ENCODE measurements around the gene KMT5B.

The KMT5B gene

GRCh38 chr11:68179847-68180246 lies 33.2 kb downstream of the KMT5B start:
- no peak for DNase-seq

DNA sequence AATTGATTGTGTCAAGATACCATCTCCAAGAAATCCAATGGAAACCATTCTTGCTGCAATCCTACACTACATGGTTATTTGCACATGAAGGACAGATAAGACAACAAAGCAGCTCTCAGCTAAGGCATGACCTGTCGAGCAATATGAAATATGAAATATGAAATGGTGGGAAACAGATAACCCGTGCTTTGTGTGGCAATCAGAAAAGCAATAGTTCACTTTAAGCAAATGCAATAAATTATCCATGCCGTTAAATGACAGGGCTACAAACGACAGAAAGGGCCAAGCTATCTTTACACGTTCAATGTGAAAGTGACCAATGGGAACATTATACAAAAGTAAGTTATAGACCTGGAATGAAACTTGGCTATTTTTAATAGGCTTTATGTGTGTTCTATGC lies 35.2 kb downstream of the KMT5B start:
- no peak for DNase-seq

- no peak for DNase-seq
Observed at GRCh38 chr11:68173926-68174325, 39.2 kb downstream of the KMT5B start.

- DNase-seq: no peak
Observed at GRCh38 chr11:68169442-68169841, 43.7 kb downstream of the KMT5B start.

DNA sequence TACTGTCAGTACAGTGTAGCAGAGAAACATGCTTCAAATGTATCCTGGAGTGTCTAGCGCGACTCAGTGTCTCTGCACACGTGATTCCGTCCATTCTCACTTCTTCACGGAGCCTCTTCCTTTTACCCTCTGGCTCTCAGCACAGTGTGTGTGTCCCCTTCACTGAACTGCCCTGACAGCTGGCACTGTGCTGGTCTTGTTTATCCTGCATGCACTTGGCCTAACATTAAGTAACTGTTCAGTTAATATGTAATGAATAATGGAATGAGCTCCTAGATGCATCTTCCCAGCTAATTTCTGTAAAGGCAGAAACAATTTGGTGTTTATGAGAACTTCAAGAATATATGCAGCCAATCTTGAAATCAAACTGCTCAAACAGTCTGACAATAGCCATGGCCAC lies 44.4 kb downstream of the KMT5B start:
- DNase-seq: no peak

DNA sequence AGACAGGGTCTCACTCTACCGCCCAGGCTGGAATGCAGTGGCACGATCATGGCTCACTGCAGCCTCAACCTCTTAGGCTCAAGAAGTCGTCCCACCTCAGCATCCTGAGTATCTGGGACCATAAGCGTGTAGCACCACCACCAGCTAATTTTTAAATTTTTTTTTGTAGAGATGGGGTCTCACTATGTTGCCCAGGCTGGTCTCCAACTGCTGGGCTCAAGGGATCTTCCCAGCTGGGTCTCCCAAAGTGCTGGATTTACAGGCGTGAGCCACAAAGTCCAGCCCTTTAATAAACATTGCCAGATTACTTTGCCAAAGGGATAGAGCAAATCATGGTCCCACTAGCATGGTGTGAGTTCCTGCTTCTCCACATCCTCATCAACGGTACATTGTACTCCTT lies 45.6 kb downstream of the KMT5B start:
- DNase-seq: no peak

DNA sequence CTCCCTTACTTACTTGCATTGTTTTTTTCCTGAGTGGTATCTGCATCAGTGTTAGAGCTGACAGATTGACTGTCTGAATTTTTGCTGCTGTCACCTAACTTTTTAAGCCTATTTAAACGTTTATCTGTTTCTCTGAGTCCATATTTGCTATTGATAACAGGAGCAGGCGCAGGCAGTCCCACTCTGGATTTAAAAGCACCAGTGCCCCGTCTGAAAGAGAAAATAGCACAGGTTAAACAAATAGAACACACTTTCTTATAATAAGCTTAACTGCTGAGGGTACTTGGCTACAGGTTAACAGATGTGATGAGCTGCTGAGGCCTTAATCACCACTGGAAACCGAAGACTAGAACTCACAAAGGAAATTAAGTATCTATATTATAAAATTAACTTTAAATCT lies 46.1 kb downstream of the KMT5B start:
- no peak for DNase-seq

- DNase-seq: no peak
Observed at GRCh38 chr11:68165601-68166000, 47.5 kb downstream of the KMT5B start.

GRCh38 chr11:68164437-68164836 lies 48.7 kb downstream of the KMT5B start:
- DNase-seq: no peak

GRCh38 chr11:68163691-68164090 lies 49.4 kb downstream of the KMT5B start:
- DNase-seq: no peak

DNA sequence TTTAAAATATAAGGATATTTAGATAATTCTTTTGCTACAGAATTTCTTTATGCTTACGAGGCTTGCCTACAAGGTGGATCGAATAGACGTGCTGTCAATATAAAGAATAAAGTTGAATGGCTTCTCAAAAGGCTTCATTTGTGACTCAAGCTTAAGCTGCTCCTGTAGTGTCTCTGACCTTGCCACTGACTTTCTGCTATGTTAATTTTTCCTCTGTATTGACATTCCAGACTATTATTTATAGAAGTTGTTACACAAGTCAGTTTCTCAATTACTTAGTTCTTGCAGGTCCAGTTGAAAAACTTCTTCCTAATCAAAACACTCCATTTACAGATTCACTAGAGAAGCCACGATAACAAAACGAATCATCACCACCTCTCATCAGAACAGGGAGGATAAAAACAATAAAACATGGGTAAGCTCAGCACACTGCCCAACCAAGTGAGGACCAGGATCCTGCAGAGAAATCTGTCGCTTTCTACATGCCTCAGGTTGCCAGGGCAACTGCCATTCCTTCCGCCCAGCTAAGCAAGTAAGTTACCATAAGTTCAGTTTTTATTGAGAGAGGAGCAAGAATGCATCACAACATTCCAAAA lies 52.9 kb downstream of the KMT5B start:
- DNase-seq: no peak

DNA sequence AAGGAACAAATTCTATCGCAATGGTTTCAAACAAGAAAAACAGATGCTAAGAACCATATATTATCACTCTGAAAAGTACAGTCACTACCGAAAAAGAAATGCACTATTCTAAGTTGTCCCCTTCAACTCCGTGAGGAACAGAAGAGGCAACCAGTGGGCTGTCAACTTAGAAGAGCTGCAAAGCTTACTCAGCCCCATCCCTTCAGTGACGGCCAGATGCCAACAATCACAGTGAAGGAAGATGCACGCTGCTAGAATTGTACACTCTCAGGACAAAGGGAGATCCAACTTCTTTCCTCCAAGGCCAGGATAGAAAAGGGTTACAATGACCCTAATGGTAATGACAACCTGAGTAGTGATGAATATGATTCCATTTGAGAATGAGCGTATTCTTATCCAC lies 53.4 kb downstream of the KMT5B start:
- DNase-seq: no peak

- no peak for DNase-seq
Observed at GRCh38 chr11:68159161-68159560, 53.9 kb downstream of the KMT5B start.

GRCh38 chr11:68158580-68158979 lies 54.5 kb downstream of the KMT5B start:
- no peak for DNase-seq

- DNase-seq: no peak
Observed at GRCh38 chr11:68153742-68154141, 59.4 kb downstream of the KMT5B start.

DNA sequence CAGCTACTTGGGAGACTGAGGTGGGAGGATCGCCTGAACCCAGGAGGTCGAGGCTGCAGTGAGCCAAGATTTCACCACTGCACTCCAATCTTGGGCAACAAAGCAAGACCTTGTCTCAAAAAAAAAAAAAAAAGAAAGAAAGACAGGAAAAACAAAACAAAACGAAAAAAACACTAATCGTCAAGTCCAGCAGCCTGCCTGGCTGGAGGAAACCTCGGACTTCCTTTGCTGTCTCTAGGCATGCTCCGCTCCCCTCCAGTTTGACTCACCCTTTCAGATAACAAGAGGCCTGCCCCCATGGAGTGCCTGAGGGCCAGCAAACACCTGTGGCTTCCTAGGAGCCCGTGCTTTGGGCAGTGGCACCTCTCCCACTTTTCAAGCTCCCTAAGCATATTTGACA lies 63.1 kb downstream of the KMT5B start:
- DNase-seq: no peak

DNA sequence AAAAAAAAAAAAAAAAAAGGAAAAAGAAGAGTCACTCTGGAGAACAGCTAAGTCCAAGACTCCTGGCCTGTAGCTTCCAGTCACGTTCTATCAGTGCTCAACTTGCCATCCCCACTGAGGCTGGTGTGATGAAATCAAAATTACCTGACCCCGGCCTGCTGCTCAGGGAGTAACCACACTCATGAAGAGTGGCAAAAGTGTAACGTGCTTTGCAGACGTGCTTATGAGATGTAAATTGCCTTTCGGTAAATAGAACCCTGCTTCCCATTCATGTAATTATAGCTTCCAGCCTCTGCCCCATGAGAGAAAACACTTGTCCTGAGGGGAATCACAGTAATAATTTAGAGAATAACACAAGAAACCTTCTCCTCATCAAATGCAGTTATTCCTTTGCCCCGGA lies 63.7 kb downstream of the KMT5B start:
- no peak for DNase-seq

DNA sequence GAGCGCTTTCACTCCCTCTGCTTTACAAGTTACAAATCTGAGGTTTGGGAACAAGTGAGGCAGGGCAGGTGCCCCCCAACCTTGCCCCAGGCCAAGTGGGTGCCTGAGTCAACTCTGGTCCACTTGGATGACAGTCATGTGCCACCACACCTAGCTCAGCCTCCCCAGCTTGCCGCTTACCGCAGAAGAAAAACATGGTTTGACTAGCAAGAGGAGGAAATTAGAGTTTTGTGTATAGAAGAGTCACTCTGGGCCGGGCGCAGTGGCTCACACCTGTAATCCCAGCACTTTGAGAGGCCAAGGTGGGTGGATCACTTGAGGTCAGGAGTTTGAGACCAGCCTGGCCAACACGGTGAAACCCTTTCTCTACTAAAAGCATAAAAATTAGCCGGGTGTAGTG lies 64.2 kb downstream of the KMT5B start:
- DNase-seq: no peak

DNA sequence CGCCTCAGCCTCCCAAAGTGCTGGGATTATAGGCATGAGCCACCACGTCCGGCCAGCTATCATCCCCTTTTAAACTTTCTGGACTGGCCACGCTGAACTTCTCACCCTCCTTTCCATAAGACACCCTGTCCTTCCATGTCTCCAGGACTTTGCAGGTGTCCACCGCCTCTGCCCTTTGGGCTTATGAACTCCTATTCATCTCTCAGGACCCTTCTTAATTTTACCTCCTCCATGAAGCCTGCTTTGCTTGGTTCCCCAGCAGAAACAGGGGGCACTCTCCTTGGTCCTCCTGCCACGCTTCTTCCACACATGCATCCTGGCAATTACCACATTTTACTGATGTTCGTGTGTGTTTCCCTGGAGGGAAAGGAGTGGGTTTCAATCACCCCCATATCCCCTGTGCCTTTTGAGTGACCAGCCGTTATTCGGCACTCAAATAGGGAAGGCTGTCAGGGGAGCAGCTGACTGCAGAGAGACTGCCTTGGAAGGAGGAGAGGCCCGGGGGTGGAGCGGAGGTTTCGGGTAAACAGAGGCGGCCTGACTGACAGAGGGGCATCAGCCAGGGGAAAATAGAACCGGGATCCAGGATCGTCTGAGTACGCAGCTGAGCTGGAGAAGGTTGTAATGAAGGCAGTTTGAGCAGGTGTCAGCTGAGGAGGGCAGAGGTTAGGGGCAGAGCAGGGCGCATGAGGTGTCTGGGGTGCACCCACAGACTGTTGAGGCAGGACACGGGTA lies 64.9 kb downstream of the KMT5B start:
- no peak for DNase-seq

- peak in 1 of 2 experiments; percentile 47 for DNase-seq
Observed at GRCh38 chr11:68146704-68147474, 66.2 kb downstream of the KMT5B start.

GRCh38 chr11:68146010-68146540 lies 67.0 kb downstream of the KMT5B start:
- DNase-seq: peak in 1 of 2 experiments; percentile 58

GRCh38 chr11:68145120-68145866 lies 67.8 kb downstream of the KMT5B start:
- no peak for DNase-seq

DNA sequence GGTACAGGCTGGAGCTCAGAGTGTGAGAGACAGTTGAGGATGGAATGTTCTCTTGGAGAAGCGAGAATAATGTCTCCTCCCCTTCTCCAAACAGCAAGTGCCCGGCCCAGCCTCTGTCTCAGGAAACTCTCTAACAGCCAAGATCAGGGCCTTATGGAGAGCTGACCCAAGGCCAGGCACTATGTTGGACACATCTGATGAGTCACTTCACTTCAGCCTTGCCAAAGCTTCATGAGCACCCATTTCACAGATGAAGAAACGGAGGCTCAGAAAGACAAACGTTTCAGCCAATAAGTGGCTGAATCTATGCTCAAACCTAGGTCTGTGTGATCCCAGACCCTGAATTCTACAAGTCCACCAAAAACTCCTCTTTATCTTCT lies 69.8 kb downstream of the KMT5B start:
- DNase-seq: no peak
